ENCODE measurements around the gene OR4F6.

- TF ChIP-seq POLR2A (IDR thresholded peaks at IDR 0.05; ENCODE audit: low read depth, low read length) (no peak), POLR2AphosphoS5 (IDR thresholded peaks at IDR 0.05; ENCODE audit: low read depth, low read length) (no peak), SPI1 (IDR thresholded peaks at IDR 0.05; ENCODE audit: low read depth, low read length) (no peak), TAF1 (IDR thresholded peaks at IDR 0.05; ENCODE audit: low read depth, low read length) (no peak), POU2F2 (IDR thresholded peaks at IDR 0.05; ENCODE audit: low read depth, low read length) (no peak)
Observed at GRCh38 chr15:101795455-101795854, 7.9 kb upstream of the OR4F6 start.
